IPS-18a (cell line): Measurements from ENCODE around the gene PANX1.
"Not testable (repeated sequence)": the region's sequence is repeated elsewhere in the genome, so short reads cannot be mapped to it uniquely, and the experiment has no call there.

Experiments
- H3K27ac ChIP-seq: one replicate; pipeline ENCODE4 v1.5.1; 2013; ENCODE audit warnings: low read length
- H3K27me3 ChIP-seq: one replicate; pipeline ENCODE4 v1.6.1; 2013; ENCODE audit warnings: mild to moderate bottlenecking, low read length; ENCODE audit not compliant: control insufficient read depth, insufficient read depth
- H3K36me3 ChIP-seq: one replicate; pipeline ENCODE4 v1.6.1; 2013; ENCODE audit warnings: low read depth, low read length; ENCODE audit not compliant: control insufficient read depth
- H3K4me1 ChIP-seq: one replicate; pipeline ENCODE4 v1.6.1; 2013; ENCODE audit warnings: low read depth, low read length; ENCODE audit not compliant: control insufficient read depth
- H3K4me3 ChIP-seq: one replicate; pipeline ENCODE4 v1.5.1; 2013; ENCODE audit warnings: low read length
- H3K9ac ChIP-seq: one replicate; pipeline ENCODE4 v1.6.1; 2013; ENCODE audit warnings: mild to moderate bottlenecking, low read length, moderate library complexity
- H3K9me3 ChIP-seq: one replicate; pipeline ENCODE4 v1.6.1; 2013; ENCODE audit warnings: low read depth, low read length; ENCODE audit not compliant: control insufficient read depth

Gene PANX1

DNA sequence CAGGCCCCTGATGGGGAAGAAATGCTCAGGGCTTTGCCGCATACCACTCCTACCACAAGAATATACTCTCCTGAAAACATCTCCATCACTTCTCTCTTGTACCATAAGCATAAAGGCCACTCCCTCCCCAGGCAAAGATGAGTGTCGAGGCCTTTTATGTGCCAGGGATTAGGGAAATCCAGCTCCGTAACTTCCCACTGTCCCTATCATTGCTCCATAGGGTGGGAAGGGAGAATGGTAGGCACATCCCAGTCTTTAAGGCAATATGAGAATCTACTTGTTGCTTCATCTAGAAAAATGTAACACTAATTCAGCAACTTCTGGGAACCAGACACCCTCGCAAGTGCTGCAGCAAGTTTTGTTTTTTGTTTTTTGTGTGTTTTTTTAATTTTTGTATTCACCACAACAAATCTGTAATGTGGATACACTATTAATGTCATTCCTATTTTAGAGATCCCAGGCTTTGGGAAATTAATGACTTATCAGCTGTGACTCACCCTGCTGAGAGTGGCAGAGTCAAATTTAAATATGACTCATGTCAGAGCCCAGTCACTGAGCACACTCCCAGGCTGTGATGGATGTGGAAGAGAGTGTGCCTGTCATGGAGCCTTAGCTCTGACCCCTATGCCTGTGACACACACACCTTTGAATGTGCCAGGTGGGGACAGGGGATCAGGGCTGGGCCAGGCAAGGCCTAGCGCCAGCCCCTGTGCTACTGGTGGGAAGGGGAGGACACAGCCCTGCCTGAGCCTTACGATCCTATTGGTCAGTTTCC, 23.4 kb downstream of the PANX1 start:
- Histone ChIP-seq H3K9ac (no peak overlapping the region), H3K9me3 (no peaks in the 10 kb centered on the region), H3K4me1 (peaks cover 38% of the 10 kb centered on the region), H3K27ac (no peak overlapping the region), H3K36me3 (peaks cover 17% of the 10 kb centered on the region), H3K4me3 (no peak overlapping the region), H3K27me3 (no peaks in the 10 kb centered on the region)

DNA sequence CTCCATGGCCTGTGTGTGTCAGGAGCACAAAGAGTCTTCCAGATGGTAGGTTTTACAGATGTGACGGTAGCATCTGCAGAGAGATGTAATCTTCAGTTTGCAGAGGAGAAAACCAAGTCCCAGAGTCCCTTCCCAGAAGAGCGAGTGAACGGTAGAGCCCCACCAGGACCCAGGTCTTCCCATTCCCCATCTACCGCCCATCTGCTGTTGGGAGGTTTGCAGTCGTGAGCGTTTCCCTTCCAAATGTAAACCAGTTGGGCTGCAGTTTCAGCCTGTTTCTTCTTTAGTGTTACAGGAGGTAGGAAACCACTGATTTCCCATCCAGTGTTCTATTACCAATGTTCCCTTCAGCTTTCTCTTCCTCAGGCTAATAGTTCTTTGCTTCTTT, 24.0 kb downstream of the PANX1 start:
- Histone ChIP-seq H3K27ac (no peak overlapping the region), H3K9ac (no peak overlapping the region), H3K4me3 (no peak overlapping the region), H3K4me1 (peaks cover 33% of the 10 kb centered on the region), H3K27me3 (no peaks in the 10 kb centered on the region), H3K9me3 (no peaks in the 10 kb centered on the region), H3K36me3 (peaks cover 17% of the 10 kb centered on the region)

DNA sequence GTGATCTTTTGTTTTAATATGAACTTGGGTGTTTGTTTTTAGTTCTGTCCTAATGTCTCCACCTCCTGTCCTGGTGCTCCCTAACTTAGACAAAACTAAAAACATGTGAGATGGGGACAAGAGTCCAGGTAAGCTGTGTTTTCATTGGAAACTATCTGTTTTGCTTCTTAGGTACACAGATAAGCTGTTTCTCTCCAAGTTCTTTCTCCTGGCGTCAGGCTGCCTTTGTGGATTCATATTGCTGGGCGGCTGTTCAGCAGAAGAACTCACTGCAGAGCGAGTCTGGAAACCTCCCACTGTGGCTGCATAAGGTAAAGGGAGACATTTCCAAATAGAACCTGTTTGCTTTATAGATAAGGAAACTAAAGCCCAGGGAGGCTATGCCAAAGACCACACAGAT, 24.7 kb downstream of the PANX1 start:
- Histone ChIP-seq H3K4me1 (peaks cover 30% of the 10 kb centered on the region), H3K9ac (no peak overlapping the region), H3K27me3 (no peaks in the 10 kb centered on the region)

DNA sequence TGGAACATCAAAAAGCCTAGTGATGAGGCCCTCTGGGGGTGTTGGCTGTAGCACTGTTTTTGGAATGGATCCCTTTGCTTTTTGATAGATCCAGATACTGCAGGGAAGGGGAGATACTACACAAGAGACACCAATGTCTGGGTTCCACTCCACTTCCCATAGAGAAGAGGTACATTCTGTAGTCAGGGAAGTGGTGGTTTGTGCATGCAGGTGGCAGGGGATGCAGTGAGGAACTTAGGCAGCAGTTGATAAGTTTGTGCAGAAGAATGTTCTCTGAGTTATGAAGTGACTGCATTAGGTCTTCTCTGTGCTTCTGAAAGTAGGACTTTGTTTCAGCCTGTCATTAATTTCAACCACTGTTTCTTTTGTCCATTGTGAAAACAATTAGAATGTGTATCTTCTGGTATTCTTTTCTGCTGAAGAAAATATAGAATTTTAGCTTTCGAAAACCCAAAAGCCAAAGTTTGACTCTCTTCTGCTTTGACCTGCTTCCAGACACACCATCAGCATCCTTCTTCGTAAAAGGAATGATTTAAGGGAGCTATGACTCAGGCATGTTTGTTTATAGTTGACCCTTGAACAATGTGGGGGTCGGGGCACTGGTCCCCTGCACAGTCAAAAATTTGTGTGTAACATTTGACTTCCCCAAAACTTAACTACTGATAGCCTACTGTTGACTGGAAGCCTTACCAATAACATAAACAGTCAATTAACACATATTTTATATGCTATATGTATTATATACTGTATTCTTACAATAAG, 25.6 kb downstream of the PANX1 start:
- no peaks in the 10 kb centered on the region for H3K9me3 ChIP-seq
- no peaks in the 10 kb centered on the region for H3K27me3 ChIP-seq
- no peak overlapping the region for H3K27ac ChIP-seq
- H3K4me3 ChIP-seq, result no peak overlapping the region
- H3K9ac ChIP-seq, result no peak overlapping the region
- H3K4me1 ChIP-seq, result peaks cover 22% of the 10 kb centered on the region
- H3K36me3 ChIP-seq, result peaks cover 17% of the 10 kb centered on the region

More for the DNA sequence above, 24.7 kb downstream of the PANX1 start:
- Histone ChIP-seq H3K9me3 (no peaks in the 10 kb centered on the region), H3K27ac (no peak overlapping the region), H3K4me3 (no peak overlapping the region), H3K36me3 (peaks cover 17% of the 10 kb centered on the region)

DNA sequence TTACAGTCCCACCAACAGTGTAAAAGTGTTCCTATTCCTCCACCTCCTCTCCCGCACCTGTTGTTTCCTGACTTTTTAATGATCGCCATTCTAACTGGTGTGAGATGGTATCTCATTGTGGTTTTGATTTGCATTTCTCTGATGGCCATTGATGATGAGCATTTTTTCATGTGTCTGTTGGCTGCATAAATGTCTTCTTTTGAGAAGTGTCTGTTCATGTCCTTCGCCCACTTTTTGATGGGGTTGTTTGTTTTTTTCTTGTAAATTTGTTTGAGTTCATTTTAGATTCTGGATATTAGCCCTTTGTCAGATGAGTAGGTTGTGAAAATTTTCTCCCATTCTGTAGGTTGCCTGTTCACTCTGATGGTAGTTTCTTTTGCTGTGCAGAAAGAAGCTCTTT, 28.7 kb downstream of the PANX1 start:
- not testable (repeated sequence) for H3K27ac ChIP-seq, H3K4me3 ChIP-seq, H3K9me3 ChIP-seq, H3K4me1 ChIP-seq, H3K27me3 ChIP-seq, H3K9ac ChIP-seq
- H3K36me3 ChIP-seq, result peaks cover 17% of the 10 kb centered on the region

DNA sequence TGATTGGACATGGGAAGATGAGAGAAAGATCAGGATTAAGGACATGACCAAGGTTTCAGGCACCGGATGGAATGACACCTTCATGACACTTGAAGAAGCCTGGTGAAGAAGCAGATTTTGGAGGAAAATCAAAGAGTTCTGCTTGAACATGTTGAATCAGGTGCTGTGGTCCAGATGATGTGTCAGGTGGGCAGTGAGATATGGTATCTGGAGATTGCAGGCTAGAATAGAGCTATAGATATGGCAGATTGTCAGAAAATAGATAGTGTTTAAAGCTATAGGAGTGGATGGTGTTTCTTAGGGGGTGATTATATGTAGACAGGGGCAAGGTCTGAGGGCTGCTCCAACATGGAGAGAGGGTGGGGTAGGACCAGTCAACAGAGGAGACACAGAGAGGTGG, 40.2 kb downstream of the PANX1 start:
- H3K36me3 ChIP-seq, result no peaks in the 10 kb centered on the region
- no peak overlapping the region for H3K9ac ChIP-seq
- H3K9me3 ChIP-seq, result no peaks in the 10 kb centered on the region
- no peaks in the 10 kb centered on the region for H3K27me3 ChIP-seq
- H3K4me1 ChIP-seq, result peaks cover 24% of the 10 kb centered on the region
- H3K4me3 ChIP-seq, result no peak overlapping the region
- H3K27ac ChIP-seq, result no peak overlapping the region

DNA sequence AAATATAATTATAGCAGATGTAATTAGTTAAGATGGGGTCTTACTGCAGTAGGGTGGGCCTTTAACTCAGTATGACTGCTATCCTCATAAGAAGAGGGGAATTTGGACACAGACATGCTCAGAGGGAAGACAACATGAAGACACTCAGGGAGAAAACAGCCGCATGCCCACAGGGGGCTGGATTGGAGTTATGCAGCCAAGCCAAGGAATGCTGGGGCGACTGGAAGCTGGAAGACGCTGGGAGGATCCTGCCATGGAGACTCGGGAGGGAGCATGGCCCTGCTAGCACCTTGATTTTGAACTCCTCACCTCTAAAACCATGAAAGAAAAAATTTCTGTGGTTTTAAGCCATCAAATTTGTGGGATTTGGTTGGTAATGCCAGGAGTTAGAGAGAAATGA, 40.9 kb downstream of the PANX1 start:
- Histone ChIP-seq H3K9ac (no peak overlapping the region), H3K27me3 (no peaks in the 10 kb centered on the region), H3K27ac (no peak overlapping the region), H3K4me3 (no peak overlapping the region), H3K4me1 (peaks cover 24% of the 10 kb centered on the region), H3K36me3 (no peaks in the 10 kb centered on the region), H3K9me3 (no peaks in the 10 kb centered on the region)

DNA sequence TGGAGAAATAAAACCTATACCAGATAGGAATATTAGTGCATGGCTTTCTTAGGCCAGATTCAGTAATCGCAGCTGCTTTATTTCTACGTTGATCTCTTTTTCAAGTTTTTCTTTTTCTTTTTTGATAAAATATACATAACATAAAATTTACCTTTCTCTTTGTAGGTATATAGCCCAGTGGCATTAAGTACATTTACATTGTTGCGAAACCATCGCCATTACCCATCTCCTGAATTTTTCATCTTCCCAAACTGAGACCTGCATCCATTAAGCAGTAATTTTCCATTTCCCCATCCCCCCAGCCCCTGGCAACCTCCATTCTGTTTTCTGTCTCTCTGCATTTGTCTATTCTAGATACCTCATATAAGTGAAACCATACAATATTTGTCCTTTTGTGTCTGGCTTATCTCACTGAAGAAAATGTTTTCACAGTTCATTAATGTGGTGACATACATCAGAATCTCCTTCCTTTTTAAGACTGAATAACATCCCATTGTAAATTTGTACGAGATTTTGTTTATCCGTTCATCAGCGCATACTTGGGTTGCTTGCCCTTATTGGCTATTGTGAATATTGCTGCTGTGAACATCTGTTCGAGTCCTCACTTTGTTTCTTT, 41.4 kb downstream of the PANX1 start:
- no peak overlapping the region for H3K9ac ChIP-seq
- H3K36me3 ChIP-seq, result no peaks in the 10 kb centered on the region
- no peak overlapping the region for H3K27ac ChIP-seq
- H3K9me3 ChIP-seq, result no peaks in the 10 kb centered on the region
- H3K27me3 ChIP-seq, result no peaks in the 10 kb centered on the region
- peaks cover 24% of the 10 kb centered on the region for H3K4me1 ChIP-seq
- H3K4me3 ChIP-seq, result no peak overlapping the region

DNA sequence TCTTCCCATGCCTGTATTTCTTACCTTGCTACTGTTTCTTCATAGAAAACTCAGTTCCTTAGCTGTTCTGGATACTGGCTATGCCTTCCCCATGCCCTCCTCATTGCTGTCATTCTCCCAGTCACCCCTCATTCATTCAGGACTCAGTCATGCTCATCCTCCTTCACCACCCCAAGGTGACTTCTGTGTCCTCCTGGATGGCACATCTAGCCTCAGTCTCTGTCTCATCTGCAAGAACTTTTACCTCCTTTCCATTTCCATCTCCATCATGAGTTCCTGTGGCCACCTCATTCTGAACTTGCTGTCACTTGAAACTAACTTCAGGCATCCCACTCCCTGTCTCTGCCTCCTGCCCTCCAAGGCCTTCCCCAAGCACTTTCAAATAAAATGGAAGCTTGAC, 42.3 kb downstream of the PANX1 start:
- Histone ChIP-seq H3K27ac (no peak overlapping the region), H3K9me3 (no peaks in the 10 kb centered on the region), H3K27me3 (no peaks in the 10 kb centered on the region), H3K36me3 (no peaks in the 10 kb centered on the region), H3K9ac (no peak overlapping the region), H3K4me1 (peaks cover 24% of the 10 kb centered on the region), H3K4me3 (no peak overlapping the region)

DNA sequence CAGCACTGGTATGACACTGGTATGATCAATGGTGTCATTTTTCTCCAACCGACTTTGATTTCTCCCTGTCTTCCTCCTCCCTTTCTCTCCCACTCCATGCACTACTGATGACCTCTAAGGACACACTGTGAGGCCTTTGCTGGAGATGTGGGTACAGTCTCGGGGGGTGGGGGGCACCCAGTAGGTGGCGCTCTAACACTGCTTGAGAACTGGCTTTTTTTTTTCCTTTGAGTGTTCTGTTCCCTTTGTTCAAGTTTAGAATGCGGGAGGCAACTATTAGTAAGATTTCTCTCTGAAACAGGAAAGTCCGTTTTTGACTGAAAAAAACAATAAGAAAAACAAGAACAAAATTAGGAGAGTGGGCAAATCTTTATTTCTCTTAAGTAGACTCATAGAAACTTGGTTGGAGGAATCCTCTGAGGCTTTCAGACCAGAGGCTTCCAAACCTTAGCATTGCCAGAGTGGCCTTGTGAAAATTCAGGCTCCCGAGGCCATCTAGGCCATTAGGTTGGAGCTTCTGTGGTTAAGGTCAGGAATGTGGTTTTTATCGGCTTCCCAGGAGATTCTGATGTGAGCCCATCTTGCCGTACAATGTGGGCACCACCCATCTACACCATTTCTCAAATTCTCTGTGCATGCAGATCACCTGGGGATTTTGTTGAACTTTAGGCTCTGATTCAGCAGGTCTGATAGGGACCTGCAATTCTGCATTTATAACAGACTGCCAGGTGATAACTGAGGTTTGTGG, 43.2 kb downstream of the PANX1 start:
- Histone ChIP-seq H3K9ac (no peak overlapping the region), H3K4me3 (no peak overlapping the region), H3K9me3 (no peaks in the 10 kb centered on the region), H3K4me1 (peaks cover 16% of the 10 kb centered on the region), H3K27ac (no peak overlapping the region), H3K27me3 (no peaks in the 10 kb centered on the region), H3K36me3 (no peaks in the 10 kb centered on the region)

DNA sequence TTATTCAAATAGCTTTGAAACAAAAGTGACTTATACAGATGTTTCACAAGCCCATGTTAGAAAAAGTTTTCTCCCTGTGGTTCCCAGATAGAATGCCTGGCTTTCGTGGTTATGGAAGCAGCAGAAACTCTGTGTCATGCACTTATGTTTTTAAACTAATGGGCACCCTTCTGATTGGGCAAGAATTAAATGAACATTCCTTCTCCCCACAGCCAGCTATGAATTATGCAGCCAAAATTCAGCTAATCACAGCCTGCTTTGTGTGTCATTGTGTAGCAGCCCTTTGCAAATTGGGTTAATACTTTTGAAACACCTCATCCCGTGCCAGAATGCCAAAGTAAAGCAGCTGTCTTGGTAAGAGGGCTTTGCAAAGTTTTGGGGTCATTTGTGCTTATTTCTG, 46.9 kb downstream of the PANX1 start:
- H3K36me3 ChIP-seq, result peaks cover 19% of the 10 kb centered on the region
- no peaks in the 10 kb centered on the region for H3K9me3 ChIP-seq
- no peak overlapping the region for H3K27ac ChIP-seq
- H3K9ac ChIP-seq, result no peak overlapping the region
- H3K4me3 ChIP-seq, result no peak overlapping the region
- H3K4me1 ChIP-seq, result peaks cover 6% of the 10 kb centered on the region
- H3K27me3 ChIP-seq, result no peaks in the 10 kb centered on the region
